Right atrium auricular region (tissue), 2 donors: ENCODE data around the gene LAD1. TPM values are rescaled to one million over a fixed set of nuclear protein-coding genes. Genes with fewer than 3 reads are reported as not detected.

Experiments used
- DNase-seq: peaks from one replicate; pipeline ENCODE4 v3.0.0-alpha.2; 2019; ENCODE audit warnings: low spot score
- H3K27ac ChIP-seq, 2 donors: fragments of 200-600 bp; sonication (generic); 1 replicate in 1 of 2; 2 replicates in 1 of 2; pipeline ENCODE4 v1.5.1; 2016 to 2019
- H3K27me3 ChIP-seq, 2 donors: fragments of 200-600 bp; sonication (generic); one replicate each; pipeline versions ENCODE4 v1.5.1 to v1.6.0; 2017 to 2019
- H3K36me3 ChIP-seq: fragments of 200-600 bp; sonication (generic); one replicate; pipeline ENCODE4 v1.5.1; 2016
- H3K4me1 ChIP-seq, 2 donors: fragments of 200-600 bp; sonication (generic); one replicate each; pipeline versions ENCODE4 v1.5.1 to v1.6.0; 2017 to 2019
- H3K4me3 ChIP-seq, 2 donors: fragments of 200-600 bp; sonication (generic); 1 replicate in 1 of 2; 2 replicates in 1 of 2; pipeline ENCODE4 v1.5.1; 2017 to 2019; ENCODE audit warnings: mild to moderate bottlenecking in 1 of 2, moderate library complexity in 1 of 2
- H3K9me3 ChIP-seq, 2 donors: fragments of 200-600 bp; sonication (generic); one replicate each; pipeline ENCODE4 v1.5.1; 2019
- total RNA-seq, 2 donors: library from RNA; depleted of rRNA; stranded (reverse); fragments of >200 nt; gene quantifications; one replicate each; pipeline ENCODE4 v1.1.0, GENCODE V29; 2016
- TF ChIP-seq, protein P1 (sequence below), 2 donors: fragments of 200-600 bp; sonication (generic); IDR thresholded peaks; one replicate each; pipeline ENCODE4 v1.5.1; 2019; ENCODE audit warnings: antibody characterized with exemption in 2 of 2

The LAD1 gene
- total RNA-seq, 2 donors from 2014 or later: 1.4 to 8.8 TPM

DNA sequence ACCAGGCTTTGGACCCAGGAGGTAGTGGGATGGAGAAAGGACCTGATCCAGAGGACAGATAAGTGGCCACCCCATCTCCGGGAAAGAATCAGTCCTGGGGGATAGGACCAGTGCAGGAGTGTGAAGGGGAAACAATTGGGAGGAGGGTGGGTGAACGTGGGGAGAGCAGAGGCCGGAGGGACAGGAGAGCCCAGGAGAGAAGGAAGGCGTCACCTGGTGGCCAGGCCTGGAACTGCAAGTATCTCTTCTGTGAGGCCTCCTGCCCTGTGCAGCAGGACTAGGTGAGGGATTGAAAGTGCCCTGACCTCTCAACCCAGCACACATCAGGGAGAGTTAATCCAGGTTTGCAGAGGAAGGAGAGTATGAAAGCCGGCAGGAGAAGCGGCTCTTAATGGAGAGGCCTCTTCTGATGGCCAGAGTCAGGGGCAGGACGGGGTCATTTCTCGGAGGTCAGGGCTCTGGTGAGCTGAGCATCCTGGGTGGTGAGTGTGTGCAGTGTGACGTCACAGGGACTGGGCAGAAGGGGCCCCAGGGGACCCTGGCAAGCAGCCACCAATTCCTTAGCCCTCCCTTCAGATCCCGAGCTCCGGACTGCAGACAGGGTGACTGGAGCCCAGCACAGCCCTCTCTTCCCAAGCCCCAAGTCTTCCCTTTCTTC is 9.2 kb upstream of the LAD1 start:
- no peak overlapping the region for H3K27ac ChIP-seq
- no peak overlapping the region for H3K4me3 ChIP-seq
- peaks cover 0 to 11% of the 10 kb centered on the region in 2 donors for H3K4me1 ChIP-seq
- no peaks in the 10 kb centered on the region for H3K27me3 ChIP-seq
- H3K36me3 ChIP-seq: no peaks in the 10 kb centered on the region
- TF ChIP-seq, protein P1, sequence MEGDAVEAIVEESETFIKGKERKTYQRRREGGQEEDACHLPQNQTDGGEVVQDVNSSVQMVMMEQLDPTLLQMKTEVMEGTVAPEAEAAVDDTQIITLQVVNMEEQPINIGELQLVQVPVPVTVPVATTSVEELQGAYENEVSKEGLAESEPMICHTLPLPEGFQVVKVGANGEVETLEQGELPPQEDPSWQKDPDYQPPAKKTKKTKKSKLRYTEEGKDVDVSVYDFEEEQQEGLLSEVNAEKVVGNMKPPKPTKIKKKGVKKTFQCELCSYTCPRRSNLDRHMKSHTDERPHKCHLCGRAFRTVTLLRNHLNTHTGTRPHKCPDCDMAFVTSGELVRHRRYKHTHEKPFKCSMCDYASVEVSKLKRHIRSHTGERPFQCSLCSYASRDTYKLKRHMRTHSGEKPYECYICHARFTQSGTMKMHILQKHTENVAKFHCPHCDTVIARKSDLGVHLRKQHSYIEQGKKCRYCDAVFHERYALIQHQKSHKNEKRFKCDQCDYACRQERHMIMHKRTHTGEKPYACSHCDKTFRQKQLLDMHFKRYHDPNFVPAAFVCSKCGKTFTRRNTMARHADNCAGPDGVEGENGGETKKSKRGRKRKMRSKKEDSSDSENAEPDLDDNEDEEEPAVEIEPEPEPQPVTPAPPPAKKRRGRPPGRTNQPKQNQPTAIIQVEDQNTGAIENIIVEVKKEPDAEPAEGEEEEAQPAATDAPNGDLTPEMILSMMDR (IDR thresholded peaks at IDR 0.05): peak; percentile 93 to 95
- DNase-seq: peak; percentile 80
- H3K9me3 ChIP-seq: no peaks in the 10 kb centered on the region

- TF ChIP-seq, protein P1 (IDR thresholded peaks at IDR 0.05): no peak
- H3K36me3 ChIP-seq: no peaks in the 10 kb centered on the region
- H3K27ac ChIP-seq: no peak overlapping the region
- no peaks in the 10 kb centered on the region for H3K27me3 ChIP-seq
- no peak overlapping the region for H3K4me3 ChIP-seq
- H3K9me3 ChIP-seq: no peaks in the 10 kb centered on the region
- DNase-seq: no peak
- peaks cover 0 to 11% of the 10 kb centered on the region in 2 donors for H3K4me1 ChIP-seq
These were observed 7.8 kb upstream of the LAD1 start for GRCh38 chr1:201406831-201407406.

DNA sequence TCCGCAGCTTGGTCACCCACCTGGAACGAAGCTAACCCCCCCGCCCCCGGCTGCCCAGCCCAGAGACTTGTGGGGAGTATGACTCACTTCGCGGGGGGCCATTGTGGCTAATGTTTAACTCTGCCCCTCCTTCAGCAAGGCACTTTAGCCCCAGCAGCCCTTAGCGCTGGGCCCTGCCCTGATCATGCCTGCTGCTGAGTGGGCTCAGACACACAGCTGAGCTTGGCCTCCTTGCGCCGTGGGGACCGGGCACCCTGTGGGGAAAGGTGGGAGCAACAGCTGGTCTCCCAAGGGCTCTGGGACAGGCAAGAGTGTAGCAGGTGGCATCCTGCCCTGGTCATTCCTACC is 6.3 kb upstream of the LAD1 start:
- TF ChIP-seq, protein P1 (IDR thresholded peaks at IDR 0.05): no peak
- H3K9me3 ChIP-seq: no peaks in the 10 kb centered on the region
- H3K4me3 ChIP-seq: no peak overlapping the region
- no peak for DNase-seq
- H3K4me1 ChIP-seq: peaks cover 0 to 12% of the 10 kb centered on the region in 2 donors
- no peaks in the 10 kb centered on the region for H3K27me3 ChIP-seq
- H3K36me3 ChIP-seq: no peaks in the 10 kb centered on the region
- H3K27ac ChIP-seq: no peak overlapping the region

DNA sequence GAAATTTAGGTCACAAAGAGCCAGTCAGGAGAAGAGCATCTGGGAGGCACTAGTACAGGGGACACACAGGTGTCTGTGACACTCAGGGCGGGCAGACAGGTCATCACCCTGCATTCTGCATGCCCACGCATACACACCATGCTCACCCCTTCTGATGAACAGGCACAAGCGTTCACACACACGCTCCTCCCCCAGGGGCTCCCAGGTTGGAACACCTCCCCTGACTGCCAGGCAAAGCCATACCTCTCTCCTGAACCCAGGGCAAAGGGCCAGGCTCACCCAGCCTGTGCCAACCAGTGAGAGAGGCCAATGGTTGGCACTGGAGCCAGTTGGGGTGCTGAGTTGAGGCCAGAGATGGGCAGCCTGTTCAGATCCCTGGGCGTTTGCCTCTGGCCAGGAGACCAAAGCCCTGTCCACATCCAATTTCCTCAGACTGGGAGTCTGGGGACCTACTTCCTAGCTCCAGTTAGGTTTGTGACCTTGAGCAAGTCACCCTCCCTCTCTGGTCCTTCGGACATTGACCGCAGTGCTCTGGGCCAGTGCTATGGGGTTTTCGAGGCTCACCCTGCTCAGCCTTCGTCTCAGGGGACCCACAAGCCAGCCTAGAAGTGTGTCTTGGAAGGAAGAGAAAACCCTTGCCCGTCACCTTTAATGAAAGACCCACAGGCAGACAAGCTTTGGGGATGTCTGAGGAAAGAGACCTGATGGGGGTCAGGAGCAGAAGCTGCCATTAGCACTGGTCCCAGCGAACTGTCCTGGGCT is 5.8 kb upstream of the LAD1 start:
- no peaks in the 10 kb centered on the region for H3K9me3 ChIP-seq
- H3K27ac ChIP-seq: no peak overlapping the region
- H3K4me1 ChIP-seq: peaks cover 0 to 17% of the 10 kb centered on the region in 2 donors
- no peak overlapping the region for H3K4me3 ChIP-seq
- no peaks in the 10 kb centered on the region for H3K36me3 ChIP-seq
- TF ChIP-seq, protein P1 (IDR thresholded peaks at IDR 0.05): no peak
- no peak for DNase-seq
- peaks cover 0 to 1% of the 10 kb centered on the region in 2 donors for H3K27me3 ChIP-seq

- H3K4me1 ChIP-seq: peaks cover 0 to 26% of the 10 kb centered on the region in 2 donors
- no peaks in the 10 kb centered on the region for H3K36me3 ChIP-seq
- no peaks in the 10 kb centered on the region for H3K9me3 ChIP-seq
- TF ChIP-seq, protein P1 (IDR thresholded peaks at IDR 0.05): no peak
- H3K27me3 ChIP-seq: peaks cover 0 to 7% of the 10 kb centered on the region in 2 donors
- no peak overlapping the region for H3K4me3 ChIP-seq
- no peak for DNase-seq
- H3K27ac ChIP-seq: no peak overlapping the region
These were observed 4.9 kb upstream of the LAD1 start for GRCh38 chr1:201404055-201404454.
